Activated naive CD4-positive, alpha-beta T cell treated with anti-CD3 and anti-CD28 coated beads, Interleukin-2, amount 50 U/mL, for 24 hours (primary cell): ENCODE measurements around the gene NMNAT2.

ENCODE experiments used
- H3K27ac Mint-ChIP-seq: one replicate; pipeline ENCODE4 v1.8.0; 2021; ENCODE audit warnings: mild to moderate bottlenecking, mixed read lengths
- H3K27me3 Mint-ChIP-seq: one replicate; pipeline ENCODE4 v1.8.0; 2021; ENCODE audit warnings: mixed read lengths
- H3K36me3 Mint-ChIP-seq: one replicate; pipeline ENCODE4 v1.8.0; 2021; ENCODE audit warnings: mixed read lengths
- H3K4me1 Mint-ChIP-seq: one replicate; pipeline ENCODE4 v1.8.0; 2021; ENCODE audit warnings: mixed read lengths
- H3K4me3 Mint-ChIP-seq: one replicate; pipeline ENCODE4 v1.8.0; 2021; ENCODE audit warnings: mild to moderate bottlenecking, mixed read lengths
- H3K9me3 Mint-ChIP-seq: one replicate; pipeline ENCODE4 v1.8.0; 2021; ENCODE audit warnings: mixed read lengths

NMNAT2 gene

GRCh38 chr1:183239793-183240525, 178.2 kb downstream of the NMNAT2 start:
- no peaks in the 10 kb centered on the region for H3K4me1 Mint-ChIP-seq
- H3K36me3 Mint-ChIP-seq: no peaks in the 10 kb centered on the region
- no peaks in the 10 kb centered on the region for H3K9me3 Mint-ChIP-seq
- H3K4me3 Mint-ChIP-seq: no peak overlapping the region
- H3K27me3 Mint-ChIP-seq: no peaks in the 10 kb centered on the region
- H3K27ac Mint-ChIP-seq: no peak overlapping the region

GRCh38 chr1:183239220-183239742, 178.9 kb downstream of the NMNAT2 start:
- no peaks in the 10 kb centered on the region for H3K36me3 Mint-ChIP-seq
- H3K4me1 Mint-ChIP-seq: no peaks in the 10 kb centered on the region
- H3K4me3 Mint-ChIP-seq: no peak overlapping the region
- H3K9me3 Mint-ChIP-seq: no peaks in the 10 kb centered on the region
- no peak overlapping the region for H3K27ac Mint-ChIP-seq
- H3K27me3 Mint-ChIP-seq: no peaks in the 10 kb centered on the region

DNA sequence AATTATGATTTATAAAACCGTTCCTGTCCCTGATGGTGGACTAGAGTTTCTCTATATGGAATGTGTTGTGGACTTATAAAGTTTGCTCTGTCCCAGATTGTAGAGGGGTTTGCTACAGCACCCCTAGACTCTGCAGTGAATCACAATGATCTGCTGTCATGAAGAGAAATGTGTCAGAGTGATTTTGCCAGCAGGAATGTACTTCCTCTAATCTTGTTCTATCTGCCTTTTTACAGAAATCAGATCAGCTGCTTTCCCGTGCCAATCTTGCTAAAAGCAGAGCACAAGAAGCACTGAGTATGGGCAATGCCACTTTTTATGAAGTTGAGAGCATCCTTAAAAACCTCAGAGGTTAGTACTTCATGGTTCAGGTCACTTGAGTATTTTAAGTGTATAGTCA, 180.1 kb downstream of the NMNAT2 start:
- H3K4me3 Mint-ChIP-seq: no peak overlapping the region
- H3K4me1 Mint-ChIP-seq: no peaks in the 10 kb centered on the region
- H3K27ac Mint-ChIP-seq: no peak overlapping the region
- no peaks in the 10 kb centered on the region for H3K27me3 Mint-ChIP-seq
- H3K9me3 Mint-ChIP-seq: no peaks in the 10 kb centered on the region
- no peaks in the 10 kb centered on the region for H3K36me3 Mint-ChIP-seq

DNA sequence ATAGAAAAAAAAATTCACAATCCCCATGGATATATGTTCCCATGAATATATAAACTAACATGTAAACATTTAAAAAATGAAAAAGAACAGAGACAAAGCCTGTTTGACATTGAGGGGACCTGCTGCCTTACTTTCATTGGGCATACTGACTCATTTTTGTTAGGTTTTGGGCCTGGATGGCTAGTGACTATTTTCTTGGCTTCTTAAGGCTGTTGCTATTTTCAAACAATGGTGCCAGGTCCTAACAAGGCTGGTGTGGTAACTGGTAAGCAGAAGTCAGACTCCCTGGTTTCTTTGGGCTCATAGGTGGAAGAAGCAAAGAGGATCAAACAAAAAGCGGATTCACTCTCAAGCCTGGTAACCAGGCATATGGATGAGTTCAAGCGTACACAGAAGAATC, 181.1 kb downstream of the NMNAT2 start:
- Mint-ChIP-seq H3K36me3 (no peaks in the 10 kb centered on the region), H3K27me3 (no peaks in the 10 kb centered on the region), H3K27ac (no peak overlapping the region), H3K4me1 (no peaks in the 10 kb centered on the region), H3K9me3 (no peaks in the 10 kb centered on the region), H3K4me3 (no peak overlapping the region)

- Mint-ChIP-seq H3K36me3 (no peaks in the 10 kb centered on the region), H3K27me3 (no peaks in the 10 kb centered on the region), H3K4me1 (no peaks in the 10 kb centered on the region), H3K27ac (no peak overlapping the region), H3K9me3 (no peaks in the 10 kb centered on the region), H3K4me3 (no peak overlapping the region)
Observed at GRCh38 chr1:183236158-183236725, 181.9 kb downstream of the NMNAT2 start.

DNA sequence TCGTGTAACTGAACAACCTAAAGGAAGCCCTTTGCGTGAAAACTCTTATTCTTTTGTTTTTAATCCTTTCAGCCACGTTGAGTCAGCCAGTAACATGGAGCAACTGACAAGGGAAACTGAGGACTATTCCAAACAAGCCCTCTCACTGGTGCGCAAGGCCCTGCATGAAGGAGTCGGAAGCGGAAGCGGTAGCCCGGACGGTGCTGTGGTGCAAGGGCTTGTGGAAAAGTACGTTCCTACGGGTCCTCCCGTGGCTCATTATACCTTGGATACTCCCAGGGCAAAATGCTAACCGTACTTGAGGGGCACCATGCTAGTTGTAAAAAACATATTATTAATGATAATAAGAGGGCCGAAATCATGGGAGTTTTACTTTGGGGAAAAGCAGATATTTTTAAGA, 182.7 kb downstream of the NMNAT2 start:
- no peak overlapping the region for H3K4me3 Mint-ChIP-seq
- no peaks in the 10 kb centered on the region for H3K27me3 Mint-ChIP-seq
- H3K4me1 Mint-ChIP-seq: no peaks in the 10 kb centered on the region
- H3K27ac Mint-ChIP-seq: no peak overlapping the region
- no peaks in the 10 kb centered on the region for H3K9me3 Mint-ChIP-seq
- H3K36me3 Mint-ChIP-seq: no peaks in the 10 kb centered on the region

DNA sequence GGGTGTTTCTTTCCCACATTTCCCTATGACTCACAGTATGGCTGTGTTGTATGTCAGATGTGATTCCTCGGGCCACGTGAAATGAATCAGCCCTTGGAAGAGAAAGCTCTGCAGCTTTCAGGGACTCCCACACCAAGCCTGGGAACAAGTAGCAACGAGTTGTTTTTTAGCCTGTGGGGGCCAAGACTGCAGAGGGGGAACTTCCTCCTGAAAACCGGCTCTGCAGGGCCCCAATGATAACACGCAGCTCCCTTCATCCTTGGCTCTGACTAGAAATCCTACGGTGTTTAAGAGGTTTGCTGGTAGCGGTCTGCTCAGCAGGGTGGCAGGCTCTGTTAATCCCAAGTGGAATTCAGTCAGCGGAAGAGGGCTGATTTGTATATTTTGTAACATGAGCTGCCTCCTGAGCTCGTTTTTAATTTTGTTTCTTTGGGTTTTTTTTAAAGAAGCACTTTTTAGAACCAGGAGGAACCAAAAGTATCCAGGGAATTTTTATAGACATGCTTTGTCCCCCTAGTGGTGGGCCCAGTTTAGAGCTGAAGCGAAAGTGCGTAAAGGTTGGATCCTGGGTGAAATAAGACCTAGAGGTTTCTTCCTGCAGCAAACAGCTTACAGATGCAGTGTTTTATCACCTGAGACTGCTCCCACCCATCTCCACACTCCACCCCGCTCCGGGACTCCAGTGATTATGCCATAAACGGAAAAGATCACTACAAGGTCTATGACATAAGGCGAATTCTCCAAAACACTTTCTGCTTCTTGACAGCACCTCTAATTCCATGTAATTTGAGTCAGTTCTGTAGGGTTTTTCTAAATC, 183.3 kb downstream of the NMNAT2 start:
- Mint-ChIP-seq H3K27ac (no peak overlapping the region), H3K4me3 (no peak overlapping the region), H3K4me1 (no peaks in the 10 kb centered on the region), H3K27me3 (no peaks in the 10 kb centered on the region), H3K9me3 (no peaks in the 10 kb centered on the region), H3K36me3 (no peaks in the 10 kb centered on the region)

- Mint-ChIP-seq H3K27me3 (no peaks in the 10 kb centered on the region), H3K4me3 (no peak overlapping the region)
Observed at GRCh38 chr1:183233113-183233512, 185.1 kb downstream of the NMNAT2 start.

DNA sequence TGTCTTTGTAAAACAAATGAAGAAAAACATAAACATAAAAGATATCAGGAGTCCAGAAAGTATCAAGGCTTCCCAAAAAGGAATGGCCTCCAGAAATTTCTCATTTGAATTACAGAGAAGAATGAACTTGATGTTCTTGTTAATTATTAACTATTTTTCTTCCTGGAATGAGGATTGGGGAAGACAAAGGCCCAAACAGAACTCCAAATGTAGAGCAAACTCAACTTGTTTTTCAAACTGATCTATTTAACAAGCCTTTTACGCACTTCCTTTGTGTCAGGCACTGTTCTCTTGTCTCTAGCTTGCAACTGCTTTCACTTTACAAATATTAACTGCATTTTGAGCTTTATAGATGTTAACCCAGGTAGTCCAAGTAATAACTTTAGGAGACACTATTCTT, 186.6 kb downstream of the NMNAT2 start:
- no peak overlapping the region for H3K4me3 Mint-ChIP-seq
- no peak overlapping the region for H3K27ac Mint-ChIP-seq
- H3K9me3 Mint-ChIP-seq: no peaks in the 10 kb centered on the region
- H3K27me3 Mint-ChIP-seq: no peaks in the 10 kb centered on the region
- no peaks in the 10 kb centered on the region for H3K4me1 Mint-ChIP-seq
- H3K36me3 Mint-ChIP-seq: no peaks in the 10 kb centered on the region

More at GRCh38 chr1:183233113-183233512, 185.1 kb downstream of the NMNAT2 start:
- Mint-ChIP-seq H3K9me3 (no peaks in the 10 kb centered on the region), H3K4me1 (no peaks in the 10 kb centered on the region), H3K27ac (no peak overlapping the region), H3K36me3 (no peaks in the 10 kb centered on the region)

GRCh38 chr1:183230413-183230812, 187.8 kb downstream of the NMNAT2 start:
- Mint-ChIP-seq H3K36me3 (no peaks in the 10 kb centered on the region), H3K27me3 (no peaks in the 10 kb centered on the region), H3K9me3 (no peaks in the 10 kb centered on the region), H3K4me3 (no peak overlapping the region), H3K4me1 (no peaks in the 10 kb centered on the region), H3K27ac (no peak overlapping the region)

- Mint-ChIP-seq H3K27me3 (no peaks in the 10 kb centered on the region), H3K27ac (no peak overlapping the region)
Observed at GRCh38 chr1:183228347-183229220, 189.6 kb downstream of the NMNAT2 start.

GRCh38 chr1:183227422-183228346, 190.5 kb downstream of the NMNAT2 start:
- H3K36me3 Mint-ChIP-seq: no peaks in the 10 kb centered on the region
- H3K27me3 Mint-ChIP-seq: no peaks in the 10 kb centered on the region
- H3K4me1 Mint-ChIP-seq: no peaks in the 10 kb centered on the region
- no peak overlapping the region for H3K4me3 Mint-ChIP-seq
- no peaks in the 10 kb centered on the region for H3K9me3 Mint-ChIP-seq
- no peak overlapping the region for H3K27ac Mint-ChIP-seq

More at GRCh38 chr1:183228347-183229220, 189.6 kb downstream of the NMNAT2 start:
- no peaks in the 10 kb centered on the region for H3K9me3 Mint-ChIP-seq
- H3K4me1 Mint-ChIP-seq: no peaks in the 10 kb centered on the region
- no peak overlapping the region for H3K4me3 Mint-ChIP-seq
- H3K36me3 Mint-ChIP-seq: no peaks in the 10 kb centered on the region

DNA sequence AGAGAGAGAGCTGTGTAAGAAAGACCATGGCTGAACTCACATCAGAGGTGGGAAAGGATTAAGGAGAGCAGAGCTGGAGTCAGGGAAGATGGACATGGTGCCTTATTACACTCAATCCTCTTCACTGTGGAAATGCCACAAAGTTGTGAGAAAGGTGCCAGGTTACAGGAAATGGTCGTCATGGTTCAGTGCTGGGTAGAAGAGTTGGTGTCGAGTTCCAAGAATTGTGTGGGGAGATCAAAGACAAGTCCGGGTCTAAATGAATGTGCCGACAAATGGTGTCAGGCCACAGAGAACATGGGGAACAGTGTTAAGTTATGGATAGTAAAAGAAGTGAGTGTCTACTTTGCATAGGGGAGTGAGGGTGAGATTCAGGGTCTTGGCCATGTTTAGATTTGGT, 191.2 kb downstream of the NMNAT2 start:
- H3K9me3 Mint-ChIP-seq: no peaks in the 10 kb centered on the region
- H3K27ac Mint-ChIP-seq: no peak overlapping the region
- H3K4me3 Mint-ChIP-seq: no peak overlapping the region
- no peaks in the 10 kb centered on the region for H3K36me3 Mint-ChIP-seq
- no peaks in the 10 kb centered on the region for H3K27me3 Mint-ChIP-seq
- H3K4me1 Mint-ChIP-seq: no peaks in the 10 kb centered on the region

DNA sequence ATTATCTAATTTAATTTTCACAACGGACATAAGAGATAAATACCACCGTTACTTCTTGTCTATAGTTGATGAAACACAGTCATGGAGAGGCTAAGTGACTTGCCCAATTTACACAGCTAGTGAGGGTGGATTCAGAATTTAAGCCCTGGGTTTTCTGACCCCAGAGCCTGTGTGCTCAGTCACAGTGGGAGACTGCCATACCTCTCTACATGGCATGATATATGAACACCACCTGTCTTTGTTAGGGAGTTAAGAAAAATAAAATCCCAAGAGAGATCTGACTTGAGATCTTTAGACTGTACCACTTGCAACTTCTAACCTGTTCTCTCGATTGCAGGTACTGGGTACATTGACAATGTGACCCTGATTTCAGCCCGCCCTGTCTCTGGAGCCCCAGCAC, 191.8 kb downstream of the NMNAT2 start:
- no peak overlapping the region for H3K27ac Mint-ChIP-seq
- no peaks in the 10 kb centered on the region for H3K9me3 Mint-ChIP-seq
- no peaks in the 10 kb centered on the region for H3K27me3 Mint-ChIP-seq
- H3K4me1 Mint-ChIP-seq: no peaks in the 10 kb centered on the region
- H3K4me3 Mint-ChIP-seq: no peak overlapping the region
- no peaks in the 10 kb centered on the region for H3K36me3 Mint-ChIP-seq
